ENCODE results near the gene HDAC9.

DNA sequence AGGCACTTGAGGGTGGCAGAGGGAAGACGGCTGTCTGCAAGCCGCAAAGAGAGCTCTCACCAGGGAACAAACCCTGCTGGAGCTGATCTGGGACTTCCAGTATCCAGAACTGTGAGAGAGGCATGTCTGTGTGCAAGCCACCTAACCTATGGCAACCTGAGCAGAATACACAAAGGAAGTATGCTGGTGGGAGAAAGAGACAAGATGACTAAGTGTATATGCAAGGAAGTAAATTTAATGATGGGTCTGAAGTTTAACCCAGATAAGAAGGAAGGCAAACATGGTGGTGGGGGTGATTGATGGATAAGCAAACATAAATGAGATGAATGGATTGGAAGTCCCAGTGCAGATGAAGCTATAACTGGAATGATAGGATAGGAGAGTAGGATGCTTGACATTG, 328.6 kb downstream of the HDAC9 start:
- TF ChIP-seq POLR2A (IDR thresholded peaks at IDR 0.05; ENCODE audit: low read depth, low read length) (no peak), POLR2AphosphoS5 (IDR thresholded peaks at IDR 0.05; ENCODE audit: low read depth, low read length) (no peak), TAF1 (IDR thresholded peaks at IDR 0.05; ENCODE audit: borderline replicate concordance, low read depth, low read length) (no peak)

Data from GM12892 (cell line).